NOMO-1 (cell line): ENCODE results near the gene CACNA1B.

ENCODE experiments used
- DNase-seq, 2 experiments: peaks; one replicate each; lab custom pipeline; 2025; ENCODE audit not compliant: unreplicated experiment in 2 of 2; lab: John Stamatoyannopoulos, UW

Gene CACNA1B

DNA sequence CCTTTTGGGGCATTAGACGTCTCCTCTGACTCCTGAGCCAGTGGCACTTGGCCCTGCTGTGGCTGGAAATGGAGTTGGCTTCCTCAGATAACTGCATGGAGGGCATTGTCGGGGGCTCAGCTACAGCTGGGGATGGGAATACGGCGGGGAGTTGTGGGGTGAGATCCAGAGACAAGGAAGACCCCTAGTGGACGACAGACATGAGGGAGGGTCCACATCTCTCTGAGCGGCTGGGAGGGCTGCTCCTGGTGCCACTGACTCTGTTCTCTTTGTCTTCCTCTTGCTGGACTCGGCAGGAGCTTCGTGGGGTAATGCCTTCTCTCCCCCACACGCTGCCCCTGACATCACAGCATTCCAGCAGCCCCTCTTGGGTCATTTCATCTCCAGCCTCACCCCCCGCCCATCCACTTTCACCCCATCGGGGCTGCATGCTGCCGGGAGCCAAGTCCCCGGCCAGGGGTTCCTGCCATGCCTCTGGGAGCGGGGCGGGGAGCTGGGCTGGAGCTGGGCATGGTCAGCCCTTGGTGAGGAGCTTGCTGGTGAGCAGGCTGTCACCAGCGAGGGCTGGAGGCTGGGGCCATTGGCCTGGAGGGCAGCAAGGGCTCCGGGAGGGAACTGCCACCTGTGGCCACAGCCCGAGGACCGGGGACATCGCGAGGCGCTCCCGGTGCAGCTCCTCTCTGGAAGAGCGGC is 172.3 kb downstream of the CACNA1B start:
- no peak for DNase-seq

- DNase-seq, result no peak
Measured at GRCh38 chr9:138050472-138051330, 173.1 kb downstream of the CACNA1B start.

- DNase-seq, result no peak
Measured at GRCh38 chr9:138051586-138052321, 174.2 kb downstream of the CACNA1B start.

DNA sequence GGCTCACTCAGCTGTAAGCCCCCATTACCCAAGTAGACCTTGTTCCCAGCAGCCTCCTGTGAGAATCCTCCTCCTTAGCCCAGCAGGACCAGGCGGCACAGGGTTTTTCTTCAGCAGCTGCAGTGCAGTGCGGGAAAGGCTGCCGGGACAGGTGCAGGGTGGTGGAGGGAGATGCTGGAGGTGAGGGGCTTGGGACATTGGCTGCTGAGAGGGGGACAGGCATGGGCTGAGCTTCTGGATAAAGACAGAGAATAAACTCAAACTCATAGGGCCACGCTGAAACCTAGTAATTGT is 174.7 kb downstream of the CACNA1B start:
- no peak for DNase-seq

GRCh38 chr9:138052635-138053320 is 175.2 kb downstream of the CACNA1B start:
- no peak for DNase-seq

DNA sequence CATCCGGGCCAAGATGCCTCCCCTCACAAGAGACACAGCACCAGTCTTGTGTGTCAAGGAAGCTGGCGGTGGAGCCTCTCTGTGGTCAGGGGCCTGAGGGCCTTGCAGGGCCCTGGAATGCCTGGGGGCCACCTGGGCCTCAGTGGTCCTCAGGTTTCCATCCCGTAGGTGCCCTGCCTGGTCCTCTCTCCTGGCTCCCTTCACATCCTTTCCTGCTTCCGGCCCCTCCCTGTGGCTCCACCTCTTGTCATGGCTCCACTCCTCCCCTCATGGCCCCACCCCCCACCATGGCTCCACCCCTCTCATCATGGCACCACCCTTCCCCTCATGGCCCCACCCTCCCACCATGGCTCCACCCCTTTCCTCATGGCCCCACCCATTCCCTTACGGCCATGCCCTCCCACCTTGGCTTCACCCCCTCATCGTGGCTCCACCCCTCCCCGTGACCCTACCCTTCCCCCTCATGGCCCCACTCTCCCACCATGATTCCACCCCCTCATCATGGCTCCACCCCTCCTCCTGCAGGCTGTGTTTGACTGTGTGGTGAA is 175.8 kb downstream of the CACNA1B start:
- DNase-seq, result no peak

GRCh38 chr9:138053996-138054752 is 176.6 kb downstream of the CACNA1B start:
- DNase-seq, result no peak

- DNase-seq, result no peak
Measured at GRCh38 chr9:138057726-138058125, 180.1 kb downstream of the CACNA1B start.

DNA sequence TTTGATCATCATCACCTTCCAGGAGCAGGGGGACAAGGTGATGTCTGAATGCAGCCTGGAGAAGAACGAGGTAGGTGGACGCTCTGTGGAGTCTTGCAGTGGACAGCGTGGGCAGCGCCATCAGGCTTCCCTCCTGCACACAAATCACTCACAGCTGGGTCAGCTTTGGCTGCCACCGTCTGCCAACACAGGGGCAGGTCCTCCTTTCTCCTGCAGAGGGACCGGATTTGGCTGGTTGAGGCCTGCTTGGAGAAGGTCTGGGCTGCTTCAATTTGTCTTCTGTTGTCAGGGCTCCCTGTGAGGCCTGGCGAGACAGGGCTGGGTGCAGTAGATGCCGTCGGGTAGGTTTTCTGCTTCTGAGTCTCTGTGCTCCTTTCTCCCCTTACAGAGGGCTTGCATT is 180.6 kb downstream of the CACNA1B start:
- no peak for DNase-seq

DNA sequence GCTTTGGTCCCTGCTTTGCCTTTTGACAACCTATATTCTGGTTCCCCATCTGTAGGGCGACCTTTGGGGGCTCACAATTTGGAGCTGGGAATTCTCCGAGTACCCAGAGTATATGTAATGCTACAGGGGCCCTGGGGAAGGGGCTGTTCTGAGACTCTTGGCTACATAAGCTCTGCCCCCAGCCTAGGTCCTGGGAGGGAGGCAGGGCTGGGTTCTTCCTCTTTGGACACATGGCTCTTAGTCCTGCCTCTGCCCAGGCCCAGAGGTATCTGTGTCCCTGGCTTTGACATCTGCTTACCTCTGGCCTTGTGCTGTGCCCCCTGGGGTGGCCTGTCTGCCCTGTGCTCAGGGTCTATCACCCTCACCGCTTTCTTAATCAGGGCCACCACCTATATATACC is 181.6 kb downstream of the CACNA1B start:
- no peak for DNase-seq

DNA sequence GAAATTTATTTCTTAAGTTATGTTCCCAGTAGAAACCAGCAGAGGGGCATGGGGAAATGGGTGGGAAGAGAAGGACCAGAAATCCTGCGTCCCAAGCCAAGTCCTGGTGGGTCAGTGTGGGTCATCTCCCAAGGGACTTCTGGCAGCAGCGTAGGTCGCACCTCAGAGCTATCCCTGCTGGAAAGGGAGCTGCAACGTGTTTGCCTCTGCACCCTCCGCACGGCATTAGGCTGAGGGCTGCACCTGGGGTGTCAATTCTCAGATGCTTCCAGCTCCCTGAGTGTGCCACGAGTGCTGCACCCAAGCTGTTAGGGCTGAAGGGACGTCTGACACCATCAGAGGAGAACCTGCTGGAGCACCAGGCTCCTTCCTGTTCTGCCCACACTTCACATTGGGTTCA is 182.8 kb downstream of the CACNA1B start:
- no peak for DNase-seq

DNA sequence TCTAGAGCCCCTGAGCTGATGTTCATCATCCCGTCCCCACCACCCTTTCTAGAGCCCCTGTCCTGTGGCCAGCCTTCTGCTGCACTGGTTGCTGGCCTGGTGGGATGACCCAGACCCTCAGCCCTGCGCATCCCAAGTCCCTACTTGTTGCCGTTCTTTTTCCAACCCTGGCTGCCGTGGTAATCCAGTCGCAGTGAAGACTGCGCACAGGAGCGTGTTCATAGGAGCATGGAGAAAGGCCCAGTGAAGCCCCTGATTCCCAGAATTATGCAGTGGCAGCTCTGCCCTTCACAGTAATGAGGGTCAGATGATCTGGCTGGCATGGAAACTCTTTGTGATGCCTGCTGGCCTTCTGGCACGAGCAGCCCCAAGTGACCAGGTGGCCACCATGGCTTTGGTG is 183.3 kb downstream of the CACNA1B start:
- DNase-seq, result no peak

GRCh38 chr9:138061631-138062030 is 184.0 kb downstream of the CACNA1B start:
- no peak for DNase-seq

DNA sequence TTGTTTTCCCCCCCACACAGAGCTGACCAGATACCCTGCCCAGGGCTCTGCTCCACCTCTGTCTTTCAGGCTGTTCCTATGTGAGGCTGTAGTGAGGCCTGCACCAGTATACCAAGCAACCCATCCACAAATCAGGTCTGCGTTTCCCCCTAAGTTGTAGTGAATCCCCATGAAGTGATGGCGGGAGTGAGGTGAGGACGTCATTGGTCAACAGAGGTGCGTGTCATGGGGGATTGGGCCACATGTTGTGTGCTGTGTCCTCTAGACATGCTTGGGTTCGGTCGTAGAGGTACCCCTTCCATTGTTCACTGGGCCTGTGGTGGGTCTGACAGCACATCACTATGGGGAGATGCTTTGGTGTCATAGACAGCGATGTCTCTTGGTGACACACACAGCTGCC is 184.6 kb downstream of the CACNA1B start:
- DNase-seq, result no peak

DNA sequence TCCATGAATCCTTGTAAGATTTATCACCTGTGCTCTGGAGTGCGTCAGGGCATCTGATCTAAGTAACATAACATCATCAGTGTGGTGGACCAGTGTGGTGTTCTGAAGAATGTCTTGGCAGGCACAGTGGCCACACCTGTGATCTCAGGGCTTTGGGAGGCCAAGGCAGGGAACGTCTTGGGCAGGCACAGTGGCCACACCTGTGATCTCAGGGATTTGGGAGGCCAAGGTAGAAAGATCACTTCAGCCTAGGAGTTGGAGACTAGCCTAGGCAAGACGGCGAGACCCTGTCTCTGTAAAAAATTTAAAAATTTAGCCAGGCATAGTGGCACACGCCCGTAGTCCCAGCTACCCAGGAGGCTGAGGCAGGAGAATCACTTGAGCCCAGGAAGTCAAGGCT is 185.5 kb downstream of the CACNA1B start:
- DNase-seq, result no peak

DNA sequence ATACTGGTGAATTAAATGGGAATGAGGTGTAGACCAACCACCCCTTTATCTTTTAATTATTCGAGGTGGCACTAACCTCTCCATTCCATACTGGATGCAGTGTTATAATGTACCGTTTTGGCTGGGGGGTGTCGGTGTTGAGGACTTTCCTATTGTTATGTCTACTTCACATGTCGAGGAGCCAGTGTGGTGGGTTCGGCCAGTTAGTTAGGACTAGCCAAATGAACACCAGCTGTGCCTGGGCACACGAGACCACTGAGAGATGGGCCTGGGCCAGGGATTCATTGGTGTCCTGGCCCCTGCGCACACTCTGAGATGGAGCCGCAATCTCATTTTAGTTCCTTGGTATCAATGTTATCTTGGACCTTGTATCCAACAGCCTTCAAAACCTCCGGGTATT is 186.2 kb downstream of the CACNA1B start:
- DNase-seq, result no peak

GRCh38 chr9:138064547-138064946 is 187.0 kb downstream of the CACNA1B start:
- DNase-seq, result no peak

DNA sequence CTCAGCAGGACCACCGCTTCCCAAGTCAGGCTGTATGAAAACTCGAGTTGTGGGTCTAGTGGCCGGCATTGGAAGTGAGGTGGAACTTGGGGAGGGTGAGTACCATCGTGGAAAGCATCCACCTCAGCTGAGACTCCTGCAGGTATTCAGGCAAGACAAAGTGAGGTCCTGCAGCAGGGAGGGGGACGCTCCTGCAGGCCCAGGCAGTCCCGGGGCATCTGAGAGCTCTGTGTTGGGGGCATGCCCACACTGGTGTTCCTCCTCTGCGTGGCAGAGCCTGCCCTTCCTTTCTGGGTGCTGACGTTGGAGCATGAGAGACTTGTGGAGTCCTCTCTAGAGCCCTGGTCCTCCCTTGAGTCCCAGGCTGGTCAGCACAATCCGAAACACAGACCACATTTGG is 187.7 kb downstream of the CACNA1B start:
- no peak for DNase-seq

GRCh38 chr9:138066049-138066448 is 188.5 kb downstream of the CACNA1B start:
- DNase-seq, result no peak
